Measurements from ENCODE around the gene UVRAG.

UVRAG gene

DNA sequence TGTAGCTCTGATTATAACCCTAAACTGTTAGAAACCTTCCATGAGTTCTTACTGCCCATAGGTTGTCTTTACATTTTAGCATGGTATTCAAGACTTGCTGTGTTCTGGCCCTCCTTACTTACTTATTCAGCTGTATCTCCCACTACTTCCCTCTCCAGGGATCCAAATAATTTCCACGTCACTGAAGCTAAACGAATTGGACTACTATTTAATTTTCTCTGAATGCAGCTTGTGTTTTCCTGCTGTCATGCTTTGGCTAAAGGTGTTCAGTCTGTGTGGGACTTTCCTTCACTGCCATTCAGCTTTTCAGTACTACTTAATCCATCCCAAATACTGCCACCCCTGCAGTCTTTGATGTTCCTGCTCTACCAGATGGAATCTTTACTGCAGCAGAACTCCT is 88.3 kb downstream of the UVRAG start:
- Histone ChIP-seq H3K4me3 (ENCODE audit: low read depth, low read length, poor library complexity, severe bottlenecking) (no peak overlapping the region), H3K9me3 (ENCODE audit: low read length) (no peaks in the 10 kb centered on the region), H3K4me1 (ENCODE audit: insufficient read depth, low read length, severe bottlenecking) (no peaks in the 10 kb centered on the region), H3K27ac (ENCODE audit: low read depth, low read length, poor library complexity, severe bottlenecking) (no peak overlapping the region), H3K27me3 (ENCODE audit: insufficient read depth, low read length) (no peaks in the 10 kb centered on the region), H4K20me1 (ENCODE audit: insufficient read depth, low read length) (no peaks in the 10 kb centered on the region), H3K9ac (ENCODE audit: low read length) (no peak overlapping the region), H3F3A (ENCODE audit: insufficient read depth, low read length) (no peaks in the 10 kb centered on the region), H2AFZ (ENCODE audit: low read length) (no peak overlapping the region), H3K79me2 (ENCODE audit: insufficient read depth, low read length) (peaks cover 28% of the 10 kb centered on the region), H3K9me2 (ENCODE audit: low read depth, low read length) (no peaks in the 10 kb centered on the region), H3K4me2 (ENCODE audit: low read length) (no peak overlapping the region), H3K36me3 (ENCODE audit: insufficient read depth, low read length) (peaks cover 19% of the 10 kb centered on the region)
- no peak for TF ChIP-seq EZH2 (IDR thresholded peaks at IDR 0.05; ENCODE audit: borderline replicate concordance, low read length)
- TF ChIP-seq, protein P1, sequence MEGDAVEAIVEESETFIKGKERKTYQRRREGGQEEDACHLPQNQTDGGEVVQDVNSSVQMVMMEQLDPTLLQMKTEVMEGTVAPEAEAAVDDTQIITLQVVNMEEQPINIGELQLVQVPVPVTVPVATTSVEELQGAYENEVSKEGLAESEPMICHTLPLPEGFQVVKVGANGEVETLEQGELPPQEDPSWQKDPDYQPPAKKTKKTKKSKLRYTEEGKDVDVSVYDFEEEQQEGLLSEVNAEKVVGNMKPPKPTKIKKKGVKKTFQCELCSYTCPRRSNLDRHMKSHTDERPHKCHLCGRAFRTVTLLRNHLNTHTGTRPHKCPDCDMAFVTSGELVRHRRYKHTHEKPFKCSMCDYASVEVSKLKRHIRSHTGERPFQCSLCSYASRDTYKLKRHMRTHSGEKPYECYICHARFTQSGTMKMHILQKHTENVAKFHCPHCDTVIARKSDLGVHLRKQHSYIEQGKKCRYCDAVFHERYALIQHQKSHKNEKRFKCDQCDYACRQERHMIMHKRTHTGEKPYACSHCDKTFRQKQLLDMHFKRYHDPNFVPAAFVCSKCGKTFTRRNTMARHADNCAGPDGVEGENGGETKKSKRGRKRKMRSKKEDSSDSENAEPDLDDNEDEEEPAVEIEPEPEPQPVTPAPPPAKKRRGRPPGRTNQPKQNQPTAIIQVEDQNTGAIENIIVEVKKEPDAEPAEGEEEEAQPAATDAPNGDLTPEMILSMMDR (IDR thresholded peaks at IDR 0.05; ENCODE audit: low read length) = no peak

DNA sequence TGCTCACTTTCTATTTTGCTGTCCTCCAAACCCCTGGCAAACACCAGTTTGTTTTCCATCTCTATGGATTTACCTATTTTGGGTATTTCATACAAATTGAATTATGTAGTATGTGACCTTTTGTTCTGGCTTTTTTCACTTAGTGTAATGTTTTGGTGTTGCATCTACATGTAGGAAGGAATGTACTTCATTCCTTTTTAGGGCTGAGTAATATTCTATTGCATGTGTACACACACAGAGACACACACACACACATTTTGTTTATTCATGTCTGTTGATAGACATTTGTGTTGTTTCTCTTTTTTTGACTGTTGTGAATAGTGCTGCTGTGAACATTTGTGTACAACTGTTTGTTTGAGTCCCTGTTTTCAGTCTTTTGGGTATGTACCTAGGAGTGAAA is 90.4 kb downstream of the UVRAG start:
- H3K36me3 ChIP-seq (ENCODE audit: insufficient read depth, low read length) = peaks cover 5% of the 10 kb centered on the region; the same call in 1 of the 2 replicates
- TF ChIP-seq EZH2 (IDR thresholded peaks at IDR 0.05; ENCODE audit: borderline replicate concordance, low read length) = no peak
- TF ChIP-seq, protein P1 (IDR thresholded peaks at IDR 0.05; ENCODE audit: low read length) = no peak
- no peaks in the 10 kb centered on the region for H4K20me1 ChIP-seq (ENCODE audit: insufficient read depth, low read length)
- H3K9ac ChIP-seq (ENCODE audit: low read length) = no peak overlapping the region
- H3K27ac ChIP-seq (ENCODE audit: low read depth, low read length, poor library complexity, severe bottlenecking) = no peak overlapping the region
- H3K4me2 ChIP-seq (ENCODE audit: low read length) = no peak overlapping the region
- no peak overlapping the region for H3K4me3 ChIP-seq (ENCODE audit: low read depth, low read length, poor library complexity, severe bottlenecking)
- no peaks in the 10 kb centered on the region for H3K4me1 ChIP-seq (ENCODE audit: insufficient read depth, low read length, severe bottlenecking)
- no peaks in the 10 kb centered on the region for H3K9me3 ChIP-seq (ENCODE audit: low read length)
- H3K79me2 ChIP-seq (ENCODE audit: insufficient read depth, low read length) = peaks cover 36% of the 10 kb centered on the region
- H3K27me3 ChIP-seq (ENCODE audit: insufficient read depth, low read length) = no peaks in the 10 kb centered on the region
- no peak overlapping the region for H2AFZ ChIP-seq (ENCODE audit: low read length)
- H3F3A ChIP-seq (ENCODE audit: insufficient read depth, low read length) = no peaks in the 10 kb centered on the region
- H3K9me2 ChIP-seq (ENCODE audit: low read depth, low read length) = no peaks in the 10 kb centered on the region

DNA sequence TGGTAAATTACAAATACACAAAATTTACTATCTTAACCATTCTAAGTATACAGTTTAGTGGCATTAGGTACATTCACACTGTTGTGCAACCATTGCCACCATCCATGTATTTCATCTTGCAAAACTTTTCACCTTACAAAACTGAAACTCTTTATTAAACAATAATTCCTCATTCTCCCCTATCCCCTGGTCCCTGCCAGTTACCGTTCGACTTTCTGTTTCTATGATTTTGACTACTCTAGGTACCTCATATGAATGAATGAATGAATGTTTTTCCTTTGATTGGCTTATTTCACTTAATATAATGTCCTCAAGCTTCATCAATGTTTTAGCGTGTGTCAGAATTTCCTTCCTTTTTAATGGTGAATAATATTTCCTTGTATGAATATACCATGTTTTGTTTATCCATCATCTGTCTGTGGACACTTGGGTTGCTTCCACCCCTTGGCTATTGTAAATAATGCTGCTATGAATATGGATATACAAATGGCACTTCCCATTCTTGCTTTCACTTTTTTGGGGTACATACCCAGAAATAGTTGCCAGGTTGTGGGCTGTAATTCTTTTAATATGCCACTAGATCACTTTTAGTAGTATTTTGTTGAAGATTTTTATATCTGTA is 93.0 kb downstream of the UVRAG start:
- Histone ChIP-seq H3K4me2 (ENCODE audit: low read length) (no peak overlapping the region), H3K4me3 (ENCODE audit: low read depth, low read length, poor library complexity, severe bottlenecking) (no peak overlapping the region), H3K4me1 (ENCODE audit: insufficient read depth, low read length, severe bottlenecking) (no peaks in the 10 kb centered on the region), H2AFZ (ENCODE audit: low read length) (no peak overlapping the region), H3K9ac (ENCODE audit: low read length) (no peak overlapping the region), H3K27ac (ENCODE audit: low read depth, low read length, poor library complexity, severe bottlenecking) (no peak overlapping the region), H3K9me3 (ENCODE audit: low read length) (no peaks in the 10 kb centered on the region), H3K36me3 (ENCODE audit: insufficient read depth, low read length) (peaks cover 17% of the 10 kb centered on the region), H3K27me3 (ENCODE audit: insufficient read depth, low read length) (no peaks in the 10 kb centered on the region), H3K79me2 (ENCODE audit: insufficient read depth, low read length) (peaks cover 36% of the 10 kb centered on the region), H4K20me1 (ENCODE audit: insufficient read depth, low read length) (no peaks in the 10 kb centered on the region), H3F3A (ENCODE audit: insufficient read depth, low read length) (no peaks in the 10 kb centered on the region), H3K9me2 (ENCODE audit: low read depth, low read length) (no peaks in the 10 kb centered on the region)
- TF ChIP-seq, protein P1 (IDR thresholded peaks at IDR 0.05; ENCODE audit: low read length) = no peak
- TF ChIP-seq EZH2 (IDR thresholded peaks at IDR 0.05; ENCODE audit: borderline replicate concordance, low read length) = no peak

Data from OCI-LY1 (cell line).